ENCODE data around the gene NME7.
"Not testable (repeated sequence)": the region's sequence is repeated elsewhere in the genome, so short reads cannot be mapped to it uniquely, and the experiment has no call there.

NME7 gene

DNA sequence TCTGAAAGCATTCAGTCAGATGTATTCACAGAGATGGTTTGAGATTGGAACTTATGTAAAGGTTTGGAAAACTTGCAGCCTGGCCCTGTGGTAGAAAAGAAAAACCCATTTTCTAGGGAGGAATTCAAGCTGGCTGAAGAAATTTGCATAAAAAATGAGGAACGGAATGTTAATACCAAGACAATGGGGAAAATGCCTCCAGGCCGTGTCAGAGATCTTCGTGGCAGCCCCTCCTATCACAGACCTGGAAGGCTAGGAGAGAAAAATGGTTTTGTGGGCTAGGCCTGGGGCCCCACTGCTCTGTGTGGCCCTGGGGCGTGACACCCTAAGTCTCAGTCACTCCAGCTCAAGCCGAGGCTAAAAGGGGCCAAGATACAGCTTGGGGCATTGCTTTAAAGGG, 26.7 kb downstream of the NME7 start:
- no peak for DNase-seq

DNA sequence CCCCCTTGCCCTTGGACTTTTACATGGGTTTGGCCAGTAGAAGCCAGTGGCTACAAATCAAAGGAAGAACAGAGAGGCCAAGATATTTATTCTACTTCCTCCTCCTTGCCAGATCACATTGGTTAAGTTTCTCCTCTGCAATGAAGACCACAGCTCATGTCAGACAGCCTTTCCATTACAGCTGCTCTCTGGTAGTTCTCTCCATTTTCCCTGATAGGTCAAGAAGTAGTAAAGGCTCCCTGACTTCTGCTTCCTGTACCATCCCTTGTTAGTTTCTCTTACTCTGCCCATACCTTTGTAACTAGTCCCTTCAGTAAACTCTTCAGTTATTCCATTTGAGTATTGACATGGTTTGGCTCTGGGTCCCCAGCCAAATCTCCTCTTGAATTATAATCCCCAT, 27.8 kb downstream of the NME7 start:
- DNase-seq, result no peak

DNA sequence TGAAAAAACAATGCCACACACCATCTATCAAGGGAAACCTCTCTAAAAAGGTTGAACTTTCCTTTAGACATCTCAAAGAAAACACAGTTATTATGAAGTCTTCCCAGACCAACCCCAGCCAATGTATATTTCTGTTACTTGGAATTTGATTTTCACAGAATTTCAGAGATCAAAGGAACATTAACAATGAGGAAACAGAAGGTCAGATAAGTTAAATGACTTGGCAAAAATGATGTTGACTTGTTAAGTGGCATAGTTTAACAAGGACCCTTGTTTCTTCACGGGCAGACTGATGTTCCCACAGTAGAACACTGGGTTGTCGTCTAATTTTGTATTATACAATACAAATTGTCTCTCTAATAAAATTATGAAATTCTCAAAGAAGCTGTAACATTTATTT, 29.0 kb downstream of the NME7 start:
- no peak for DNase-seq

DNA sequence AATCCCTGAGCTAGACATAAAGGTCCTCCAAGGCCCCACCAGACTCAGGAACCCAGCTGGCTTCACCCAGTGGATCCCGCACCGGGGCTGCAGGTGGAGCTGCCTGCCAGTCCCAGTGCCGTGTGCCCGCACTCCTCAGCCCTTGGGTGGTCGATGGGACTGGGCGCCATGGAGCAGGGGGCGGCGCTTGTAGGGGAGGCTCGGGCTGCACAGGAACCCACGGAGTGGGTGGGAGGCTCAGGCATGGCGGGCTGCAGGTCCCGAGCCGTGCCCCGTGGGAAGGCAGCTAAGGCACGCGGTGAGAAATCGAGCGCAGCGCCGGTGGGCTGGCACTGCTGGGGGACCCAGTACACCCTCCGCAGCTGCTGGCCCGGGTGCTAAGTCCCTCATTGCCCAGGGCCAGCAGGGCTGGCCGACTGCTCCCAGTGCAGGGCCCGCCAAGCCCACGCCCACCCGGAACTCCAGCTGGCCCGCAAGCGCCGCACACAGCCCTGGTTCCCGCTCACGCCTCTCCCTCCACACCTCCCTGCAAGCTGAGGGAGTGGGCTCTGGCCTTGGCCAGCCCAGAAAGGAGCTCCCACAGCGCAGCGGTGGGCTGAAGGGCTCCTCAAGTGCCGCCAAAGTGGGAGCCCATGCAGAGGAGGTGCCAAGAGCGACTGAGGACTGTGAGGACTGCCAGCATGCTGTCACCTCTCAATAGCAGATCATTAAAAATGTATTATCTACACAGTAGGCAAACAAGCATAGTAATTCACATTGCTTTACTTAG, 30.5 kb downstream of the NME7 start:
- DNase-seq, result not testable (repeated sequence)

DNA sequence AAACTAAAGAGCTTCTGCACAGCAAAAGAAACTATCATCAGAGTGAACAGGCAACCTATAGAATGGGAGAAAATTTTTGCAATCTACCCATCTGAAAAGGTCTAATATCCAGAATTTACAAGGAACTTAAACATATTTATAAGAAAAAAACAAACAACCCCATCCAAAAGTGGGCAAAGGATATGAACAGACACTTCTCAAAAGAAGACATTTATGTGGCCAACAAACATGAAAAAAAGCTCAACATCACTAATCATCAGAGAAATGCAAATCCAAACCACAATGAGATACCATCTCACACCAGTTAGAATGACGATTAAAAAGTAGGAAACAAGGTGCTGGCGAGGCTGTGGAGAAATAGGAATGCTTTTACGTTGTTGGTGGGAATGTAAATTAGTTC, 32.9 kb downstream of the NME7 start:
- not testable (repeated sequence) for DNase-seq

DNA sequence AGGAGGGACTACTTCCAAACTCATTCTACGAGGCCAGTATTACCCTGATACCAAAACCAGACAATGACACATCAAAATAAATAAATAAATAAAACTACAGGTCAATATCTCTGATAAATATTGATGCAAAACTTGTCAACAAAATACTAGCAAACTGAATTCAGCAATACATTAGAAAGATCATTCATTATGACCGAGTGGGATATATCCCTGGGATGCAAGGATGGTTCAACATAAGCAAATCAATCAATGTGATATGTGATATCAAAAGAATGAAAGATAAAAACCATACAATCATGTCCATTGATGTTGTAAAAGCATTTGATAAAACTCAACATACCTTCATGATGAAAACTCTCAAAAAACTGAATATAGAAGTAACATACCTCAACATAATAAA, 36.7 kb downstream of the NME7 start:
- no peak for DNase-seq

DNA sequence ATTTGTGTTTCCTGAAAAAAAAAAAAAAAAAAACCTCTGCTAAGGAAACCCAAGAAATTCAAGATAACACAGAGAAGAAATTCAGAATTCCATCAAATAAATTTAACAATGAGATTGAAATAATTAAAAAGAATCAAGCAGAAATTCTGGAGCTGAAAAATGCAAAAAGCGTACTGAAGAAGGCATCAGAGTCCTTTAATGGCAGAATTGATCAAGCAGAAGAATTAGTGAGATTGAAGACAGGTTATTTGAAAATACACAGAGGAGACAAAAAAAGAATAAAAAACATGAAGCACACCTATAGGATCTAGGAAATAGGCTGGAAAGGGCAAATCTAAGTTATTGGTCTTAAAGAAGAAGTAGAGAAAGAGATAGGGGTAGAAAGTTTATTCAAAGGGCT, 38.2 kb downstream of the NME7 start:
- DNase-seq, result no peak

DNA sequence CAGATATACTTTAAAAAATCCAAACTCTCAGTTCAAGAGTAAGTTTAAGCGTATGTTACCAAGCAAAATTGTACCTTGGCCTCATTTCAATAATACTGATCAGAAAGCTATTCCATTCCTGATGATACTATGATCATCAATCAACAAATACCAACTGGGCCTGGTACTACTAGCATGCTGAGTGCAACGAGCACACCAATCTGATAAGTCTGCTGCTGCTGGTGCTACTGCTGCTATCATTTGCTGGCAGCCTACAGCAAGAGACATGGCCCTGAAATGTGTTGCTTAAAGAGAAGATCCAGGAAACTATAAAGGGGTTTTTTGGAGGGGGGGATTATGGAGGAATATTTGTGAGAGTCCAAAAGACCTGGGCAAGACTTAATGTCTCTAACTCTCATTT, 39.7 kb downstream of the NME7 start:
- no peak for DNase-seq

DNA sequence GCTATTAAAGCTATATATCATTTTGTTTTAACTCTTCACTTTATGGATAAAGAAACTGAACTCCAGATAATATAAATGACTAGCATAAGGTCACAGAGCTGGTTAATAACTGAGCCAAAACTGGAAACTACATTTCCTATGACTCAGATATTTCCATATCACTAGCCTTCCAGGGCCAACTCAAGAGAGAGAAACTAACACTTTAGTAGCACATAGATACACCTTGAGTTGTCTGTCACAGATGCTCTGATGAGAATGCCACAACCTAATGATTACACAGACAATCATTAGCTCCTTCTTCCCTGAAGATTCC, 40.7 kb downstream of the NME7 start:
- DNase-seq, result no peak

DNA sequence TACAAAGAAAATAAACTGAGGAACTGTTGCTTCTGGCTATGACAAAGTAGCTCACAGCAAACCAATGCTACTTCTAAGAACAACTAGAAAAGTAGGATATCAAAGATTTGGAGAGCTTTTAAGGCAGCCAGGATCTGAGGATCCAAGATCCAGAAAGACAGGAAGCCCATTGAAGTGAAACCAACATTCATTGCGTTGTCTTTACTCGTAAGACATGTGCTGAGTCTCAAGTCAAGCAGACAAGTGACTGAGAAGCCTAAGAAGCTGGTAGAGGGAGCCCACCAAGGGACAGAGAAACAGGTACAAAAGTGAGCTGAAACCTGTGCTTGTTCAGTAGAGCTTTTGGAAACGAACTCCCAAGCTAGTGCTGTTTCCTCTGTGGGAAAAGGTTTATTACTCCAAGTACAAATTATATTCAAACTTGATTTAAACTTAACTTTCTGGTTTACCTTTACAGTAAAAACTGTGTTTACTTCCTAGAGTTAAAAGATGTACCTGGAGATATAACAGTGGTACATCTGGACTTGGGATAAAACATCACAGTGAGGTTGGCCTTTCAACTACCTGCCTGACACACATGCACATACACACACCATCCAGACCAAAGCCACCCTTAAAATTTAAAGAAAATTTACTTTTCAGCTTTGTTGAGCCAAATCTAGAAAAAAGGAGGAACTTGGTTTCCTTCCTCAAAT, 41.2 kb downstream of the NME7 start:
- no peak for DNase-seq

DNA sequence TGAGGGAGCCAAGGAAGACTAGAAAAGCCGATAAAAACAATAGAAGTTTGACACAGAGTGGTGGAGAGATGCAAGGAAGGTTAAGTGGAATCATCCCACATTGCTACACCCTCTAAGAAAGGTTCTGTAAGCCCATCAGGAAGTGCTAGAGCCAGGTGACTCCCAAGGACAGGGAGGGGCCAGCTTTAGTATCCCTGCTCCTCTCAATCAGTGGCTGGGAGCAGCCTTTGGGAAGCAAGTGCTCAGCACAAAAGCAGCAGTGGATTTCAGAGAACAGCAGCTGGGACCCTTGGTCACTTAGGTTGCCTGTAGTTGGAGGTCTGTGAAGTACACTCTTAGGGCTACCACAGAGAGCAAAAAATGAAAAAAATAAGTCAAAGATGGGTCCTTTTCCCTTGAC, 42.5 kb downstream of the NME7 start:
- DNase-seq, result no peak

DNA sequence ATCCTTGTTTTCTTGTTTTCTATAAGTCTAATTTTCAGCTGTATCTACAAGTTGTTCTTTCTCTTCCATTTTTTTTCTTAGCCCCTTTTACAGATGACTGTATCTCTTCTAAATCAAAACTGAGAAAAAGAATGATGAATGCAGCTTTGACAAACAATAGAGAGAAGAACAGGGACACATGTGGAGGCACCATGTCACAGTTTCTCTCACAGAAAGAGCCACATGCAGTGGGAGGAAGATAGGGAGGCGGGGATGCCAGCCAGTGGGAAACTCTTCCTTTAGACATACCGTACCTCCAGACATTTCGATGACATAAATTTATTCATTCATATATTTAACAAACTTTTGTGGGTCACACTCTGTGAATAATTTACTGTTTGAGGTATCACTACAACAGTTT, 45.5 kb downstream of the NME7 start:
- no peak for DNase-seq

DNA sequence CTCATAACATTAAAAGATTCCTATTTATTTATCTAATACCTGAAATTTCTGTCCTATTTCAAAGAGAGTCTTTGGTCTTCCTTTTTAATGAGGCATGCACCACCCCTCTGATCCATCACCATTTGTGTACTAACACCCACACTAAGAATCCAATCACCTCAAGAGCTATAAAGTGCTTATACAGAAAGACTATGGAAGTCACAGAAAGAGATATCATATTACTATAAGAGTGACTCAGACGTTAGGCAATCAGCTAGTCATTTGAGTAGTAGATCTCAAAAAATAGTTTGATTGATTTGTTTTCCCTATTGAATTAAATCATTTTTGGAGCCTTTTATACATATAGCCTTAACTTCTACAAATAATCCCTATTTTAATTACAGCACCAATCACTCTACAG, 46.1 kb downstream of the NME7 start:
- no peak for DNase-seq

DNA sequence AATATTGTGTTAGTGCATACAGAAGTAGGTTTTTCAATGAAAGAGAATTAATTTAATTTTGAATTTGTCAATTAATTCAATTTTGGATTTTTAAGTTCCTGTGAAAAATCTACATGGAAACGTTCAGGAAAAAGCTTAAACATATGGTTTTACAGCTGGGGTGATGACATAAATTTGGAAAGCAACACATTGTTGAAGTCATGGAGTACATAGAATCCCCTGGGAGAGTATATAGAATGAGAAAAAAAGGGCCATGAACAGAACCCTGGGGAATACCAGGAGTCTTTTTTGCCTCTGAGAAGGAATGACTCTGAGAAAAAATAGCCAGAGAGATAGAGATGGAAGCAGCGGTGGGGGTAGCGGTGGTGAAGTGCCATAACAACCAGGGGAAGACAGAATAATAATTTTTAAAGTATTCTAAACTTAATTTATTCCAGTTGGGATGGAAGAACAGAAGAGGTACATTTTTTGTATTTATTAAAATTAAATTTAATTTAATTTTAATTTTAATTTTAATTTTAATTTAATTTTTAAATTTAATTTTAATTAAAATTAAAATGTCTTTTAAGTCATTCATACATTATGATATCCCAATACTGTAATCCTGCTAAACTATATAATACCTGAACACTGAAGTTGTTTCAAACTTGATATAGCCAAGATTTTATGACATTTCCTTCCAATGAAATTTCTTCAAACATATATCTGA, 48.9 kb downstream of the NME7 start:
- no peak for DNase-seq

DNA sequence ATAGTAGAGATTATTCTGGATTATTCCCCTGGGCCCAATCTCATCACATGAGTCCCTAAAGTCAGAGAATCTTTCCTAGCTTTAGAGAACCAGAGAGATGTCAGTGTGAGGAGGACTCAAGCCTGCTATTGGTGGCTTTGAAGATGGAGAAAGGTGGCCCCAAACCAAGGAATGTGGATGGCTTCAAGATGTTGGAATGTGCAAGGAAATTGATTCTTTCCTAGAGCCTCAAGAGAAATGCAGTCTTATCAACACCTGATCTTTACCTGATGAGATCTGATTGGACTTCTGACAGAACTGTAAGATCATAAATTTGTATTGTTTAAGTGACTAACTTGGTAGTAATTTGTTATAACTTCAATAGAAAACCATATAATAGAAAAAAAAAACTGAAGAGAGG, 51.0 kb downstream of the NME7 start:
- no peak for DNase-seq

DNA sequence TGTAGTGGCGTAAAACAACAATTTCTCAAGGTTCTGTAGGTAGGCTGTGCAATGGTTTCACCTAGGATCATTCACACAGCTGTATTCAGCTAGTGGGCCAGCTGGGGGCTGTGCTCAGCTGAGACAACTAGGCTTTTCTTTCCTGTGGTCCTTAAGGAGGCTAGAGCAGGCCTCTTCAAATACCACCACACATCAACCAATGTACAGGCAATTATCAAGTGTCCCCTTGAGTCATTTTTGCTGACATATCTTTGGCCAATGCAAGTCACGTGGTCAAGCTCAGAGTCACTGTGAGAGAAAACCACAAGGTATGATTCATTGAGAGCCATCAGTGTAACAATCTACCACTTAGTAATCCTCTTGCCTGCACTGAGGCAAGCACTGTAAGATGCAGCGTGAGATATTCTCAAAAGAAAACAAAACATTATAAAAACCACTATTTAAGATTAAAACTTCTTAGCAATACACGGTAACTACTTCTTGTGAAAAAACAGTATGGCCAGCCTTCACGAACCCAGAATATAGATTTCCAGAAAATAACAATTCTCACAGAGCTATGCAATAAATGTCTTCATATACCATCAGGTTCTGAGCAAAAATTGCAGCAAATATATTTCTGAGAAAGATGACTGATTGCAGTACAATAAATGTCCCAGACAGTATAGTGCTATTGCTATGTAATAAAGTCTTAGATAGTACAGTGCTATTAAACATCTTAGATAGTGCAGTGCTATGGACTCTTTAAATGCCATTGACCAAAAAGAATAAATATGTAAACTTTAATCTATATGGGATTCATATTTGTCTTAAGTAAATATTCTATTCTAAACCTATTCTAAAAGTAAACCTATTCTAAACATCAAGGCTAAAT, 55.3 kb downstream of the NME7 start:
- no peak for DNase-seq

DNA sequence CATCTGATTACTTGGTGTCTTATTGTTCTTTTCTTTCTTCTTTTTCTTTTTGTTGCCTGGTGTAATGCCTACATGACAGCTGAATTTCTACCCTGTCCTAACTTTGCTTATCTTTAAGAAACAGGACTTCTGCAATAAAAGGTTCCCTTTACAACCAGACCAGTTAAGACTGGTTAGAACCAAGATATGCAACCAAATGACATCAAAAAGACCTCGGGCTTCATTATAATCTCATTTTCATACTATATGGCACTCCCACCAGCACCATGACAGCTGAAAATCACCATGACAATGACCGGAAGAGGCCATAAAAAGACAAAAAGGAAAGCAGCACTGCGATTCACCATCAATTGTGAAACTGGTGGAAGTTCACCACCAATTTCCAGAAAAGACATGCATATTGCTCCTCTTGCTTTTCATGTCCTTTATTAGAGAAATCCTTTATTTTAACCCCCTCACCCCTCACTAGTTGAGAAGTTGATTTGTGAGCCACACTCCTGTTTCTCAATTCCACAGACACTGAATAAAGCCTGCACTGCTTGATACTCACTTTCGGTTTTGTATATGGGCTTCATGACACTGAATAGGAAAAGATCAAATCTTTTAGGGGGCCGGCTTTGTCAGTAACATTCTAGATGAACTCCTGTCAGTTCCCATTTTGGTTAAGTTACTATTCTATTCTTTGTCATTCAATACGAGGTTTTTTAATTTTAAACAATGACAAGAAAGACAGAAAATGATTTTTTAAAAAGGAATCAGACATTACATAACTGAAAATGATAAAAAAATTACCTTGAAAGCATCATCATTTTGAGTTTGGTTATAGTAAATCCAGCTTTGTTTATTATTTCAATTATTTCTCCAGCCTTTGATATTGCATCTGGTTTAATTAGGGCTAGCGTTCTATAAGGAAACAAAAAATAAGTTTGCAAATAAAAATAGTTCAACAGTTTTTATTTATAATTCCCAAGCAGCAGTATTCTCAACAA, 58.1 kb downstream of the NME7 start:
- DNase-seq, result peak; percentile 21

DNA sequence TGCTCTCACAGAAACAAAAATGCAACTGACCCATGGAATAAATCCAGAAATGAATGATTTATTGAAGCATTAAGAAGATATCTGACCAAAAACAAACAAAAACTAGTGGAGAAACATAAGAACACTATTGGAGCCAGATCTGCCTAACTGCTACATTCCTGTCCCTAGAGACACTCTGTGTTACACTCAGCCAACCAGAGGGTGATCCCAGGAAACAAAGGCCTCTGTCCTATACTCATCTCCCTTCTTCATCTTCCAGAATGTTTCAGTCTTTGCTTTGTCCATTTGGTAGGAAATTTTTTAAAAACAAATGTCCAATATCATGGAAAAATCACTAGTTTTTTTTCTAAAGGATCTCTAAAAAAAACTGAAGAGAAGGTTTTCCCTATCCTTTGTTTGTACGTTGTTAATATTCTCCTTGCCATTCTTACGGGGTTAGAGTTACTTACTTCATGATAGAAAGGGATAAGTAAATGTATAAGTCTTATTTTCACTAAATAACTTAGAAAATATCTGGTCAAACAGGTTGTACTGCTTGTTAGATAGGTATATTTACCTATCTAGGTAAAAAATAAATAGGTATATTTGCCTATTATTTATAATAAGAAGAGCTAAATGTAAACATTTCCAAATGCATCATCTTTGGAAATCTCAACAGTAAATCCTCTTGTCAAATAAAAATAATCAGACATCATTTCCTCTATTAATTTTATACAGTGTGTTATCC, 59.1 kb downstream of the NME7 start:
- DNase-seq, result no peak

DNA sequence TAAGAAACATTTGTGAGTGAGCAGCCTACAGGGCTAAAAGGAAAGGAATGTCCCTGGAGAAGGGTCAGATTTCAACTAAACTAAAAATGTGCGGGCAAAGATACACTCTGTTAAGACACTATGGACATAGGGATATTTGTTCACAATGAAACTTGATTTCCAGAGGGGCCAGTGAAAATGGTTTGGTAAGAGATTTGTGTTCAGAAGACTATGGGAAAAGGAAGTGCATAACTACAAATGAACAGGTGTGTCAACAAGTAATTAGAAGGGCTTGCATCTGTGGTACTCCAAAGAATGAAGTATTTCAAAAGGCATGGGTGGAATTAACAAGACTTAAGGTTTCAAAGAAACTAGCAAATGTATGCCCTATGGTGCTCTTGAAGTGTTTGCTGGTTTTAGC, 60.4 kb downstream of the NME7 start:
- DNase-seq, result no peak

DNA sequence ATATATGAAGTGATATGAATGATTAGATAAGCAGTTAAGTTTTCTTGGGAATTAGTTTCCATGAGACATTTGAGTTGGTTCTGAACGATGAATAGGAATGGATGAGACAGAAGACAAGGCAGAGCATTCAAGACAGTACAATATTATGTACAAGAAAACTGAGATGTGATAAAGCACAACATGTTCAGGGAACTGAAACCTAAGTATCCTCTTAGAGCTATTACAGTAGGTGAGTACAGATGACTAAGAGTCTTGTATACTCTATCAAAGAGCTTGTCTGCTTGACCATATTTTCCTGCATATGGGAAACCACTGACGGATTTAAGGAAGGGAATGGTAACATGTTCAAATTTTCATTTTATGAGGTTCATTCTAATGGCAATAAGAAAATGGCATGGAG, 61.6 kb downstream of the NME7 start:
- DNase-seq, result no peak

DNA sequence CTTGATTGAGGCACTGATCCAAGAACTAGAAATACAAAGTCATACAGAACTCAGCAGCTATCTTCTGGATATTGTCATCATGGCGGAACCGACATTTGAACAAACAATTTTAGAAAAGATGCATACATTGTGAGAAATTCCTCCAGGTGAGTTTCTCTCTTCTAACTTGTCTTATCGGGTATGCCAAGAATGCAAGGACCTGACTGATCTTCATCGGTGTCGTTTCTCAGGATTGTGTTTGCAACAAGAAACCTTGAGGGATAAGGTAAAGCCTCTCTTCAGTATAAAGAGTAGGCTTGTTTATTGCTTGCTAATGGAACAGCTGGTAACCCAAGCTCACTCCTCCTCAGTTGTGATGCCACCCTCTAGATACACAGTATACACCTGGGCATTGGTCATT, 62.2 kb downstream of the NME7 start:
- no peak for DNase-seq

Measured in retina (tissue), 1 donor.